Adipocyte (in vitro differentiated cells): ENCODE measurements around the gene SLC25A1.

Experiments used
- DNase-seq: peaks from one replicate; pipeline ENCODE4 v3.0.0-alpha.2; 2015; ENCODE audit warnings: low read depth
- H3K27me3 ChIP-seq: replicated peaks from 2 replicates; pipeline ENCODE4 v1.7.0; 2013; ENCODE audit warnings: mild to moderate bottlenecking, low read length, moderate library complexity; ENCODE audit not compliant: control insufficient read depth, insufficient read depth
- H3K36me3 ChIP-seq: 2 replicates; pipeline ENCODE4 v1.7.0; 2013; ENCODE audit warnings: low read length, mild to moderate bottlenecking, moderate library complexity; ENCODE audit not compliant: control insufficient read depth, insufficient read depth, severe bottlenecking
- H3K4me1 ChIP-seq: 2 replicates; pipeline ENCODE4 v1.7.0; 2013; ENCODE audit warnings: mild to moderate bottlenecking, low read length, moderate library complexity; ENCODE audit not compliant: control insufficient read depth, insufficient read depth
- H3K4me3 ChIP-seq: 2 replicates; pipeline ENCODE4 v1.7.0; 2013; ENCODE audit warnings: mild to moderate bottlenecking, low read length, moderate library complexity
- H3K9ac ChIP-seq: 2 replicates; pipeline ENCODE4 v1.7.0; 2013; ENCODE audit warnings: mild to moderate bottlenecking, low read length, moderate library complexity
- H3K9me3 ChIP-seq: 2 replicates; pipeline ENCODE4 v1.7.0; 2013; ENCODE audit warnings: mild to moderate bottlenecking, low read length, moderate library complexity; ENCODE audit not compliant: control insufficient read depth

SLC25A1 gene

GRCh38 chr22:19151329-19152191 is 27.0 kb downstream of the SLC25A1 start:
- Histone ChIP-seq H3K9ac (no peak overlapping the region), H3K4me1 (no peaks in the 10 kb centered on the region), H3K27me3 (peaks cover 57% of the 10 kb centered on the region), H3K9me3 (peaks cover 11% of the 10 kb centered on the region), H3K36me3 (no peaks in the 10 kb centered on the region), H3K4me3 (no peak overlapping the region)
- no peak for DNase-seq

GRCh38 chr22:19150482-19151328 is 27.8 kb downstream of the SLC25A1 start:
- Histone ChIP-seq H3K9ac (no peak overlapping the region), H3K4me3 (no peak overlapping the region), H3K9me3 (peaks cover 11% of the 10 kb centered on the region), H3K36me3 (no peaks in the 10 kb centered on the region), H3K4me1 (no peaks in the 10 kb centered on the region), H3K27me3 (peaks cover 57% of the 10 kb centered on the region)
- no peak for DNase-seq

GRCh38 chr22:19149991-19150390 is 28.5 kb downstream of the SLC25A1 start, which contains the start of gene GSC2:
TSS of gene GSC2 (minus strand) at chr22:19150292. CDS start at chr22:19150283, 9 bp downstream.
- DNase-seq, result no peak
- Histone ChIP-seq H3K36me3 (no peaks in the 10 kb centered on the region), H3K4me3 (no peak within 1 kb of the TSS), H3K9ac (no peak within 1 kb of the TSS), H3K9me3 (peaks cover 11% of the 10 kb centered on the region), H3K27me3 (peaks cover 55% of the 10 kb centered on the region), H3K4me1 (no peaks in the 10 kb centered on the region)

GRCh38 chr22:19149047-19149883 is 29.3 kb downstream of the SLC25A1 start:
- Histone ChIP-seq H3K9ac (no peak overlapping the region), H3K4me1 (no peaks in the 10 kb centered on the region), H3K36me3 (no peaks in the 10 kb centered on the region), H3K4me3 (no peak overlapping the region), H3K9me3 (peaks cover 11% of the 10 kb centered on the region), H3K27me3 (peaks cover 52% of the 10 kb centered on the region)
- no peak for DNase-seq

GRCh38 chr22:19148417-19149046 is 30.0 kb downstream of the SLC25A1 start:
- DNase-seq, result no peak
- peaks cover 50% of the 10 kb centered on the region for H3K27me3 ChIP-seq
- peaks cover 7% of the 10 kb centered on the region for H3K9me3 ChIP-seq
- H3K36me3 ChIP-seq, result no peaks in the 10 kb centered on the region
- H3K4me3 ChIP-seq, result no peak overlapping the region
- H3K9ac ChIP-seq, result no peak overlapping the region
- peaks cover 4% of the 10 kb centered on the region for H3K4me1 ChIP-seq

GRCh38 chr22:19147195-19147780 is 31.2 kb downstream of the SLC25A1 start:
- Histone ChIP-seq H3K27me3 (peaks cover 44% of the 10 kb centered on the region), H3K4me3 (no peak overlapping the region)
- no peak for DNase-seq

GRCh38 chr22:19146215-19146968 is 32.1 kb downstream of the SLC25A1 start:
- H3K9me3 ChIP-seq, result peaks cover 2% of the 10 kb centered on the region
- DNase-seq, result no peak
- no peak overlapping the region for H3K4me3 ChIP-seq
- H3K36me3 ChIP-seq, result peaks cover 10% of the 10 kb centered on the region
- no peak overlapping the region for H3K9ac ChIP-seq
- H3K4me1 ChIP-seq, result peaks cover 8% of the 10 kb centered on the region
- peaks cover 35% of the 10 kb centered on the region for H3K27me3 ChIP-seq

More at GRCh38 chr22:19147195-19147780, 31.2 kb downstream of the SLC25A1 start:
- Histone ChIP-seq H3K9me3 (peaks cover 7% of the 10 kb centered on the region), H3K9ac (no peak overlapping the region), H3K36me3 (peaks cover 4% of the 10 kb centered on the region), H3K4me1 (peaks cover 8% of the 10 kb centered on the region)

GRCh38 chr22:19143967-19144400 is 34.6 kb downstream of the SLC25A1 start:
- H3K27me3 ChIP-seq, result peaks cover 23% of the 10 kb centered on the region
- no peaks in the 10 kb centered on the region for H3K9me3 ChIP-seq
- H3K36me3 ChIP-seq, result peaks cover 34% of the 10 kb centered on the region
- peak overlapping the region; percentile 96 for H3K4me3 ChIP-seq
- H3K9ac ChIP-seq, result peak overlapping the region; percentile 94
- DNase-seq, result peak; percentile 52
- peaks cover 8% of the 10 kb centered on the region for H3K4me1 ChIP-seq

- H3K9me3 ChIP-seq, result no peaks in the 10 kb centered on the region
- DNase-seq, result no peak
- H3K27me3 ChIP-seq, result peaks cover 16% of the 10 kb centered on the region
- peak overlapping the region; percentile 96 for H3K4me3 ChIP-seq
- H3K4me1 ChIP-seq, result peaks cover 8% of the 10 kb centered on the region
- no peak overlapping the region for H3K9ac ChIP-seq
- peaks cover 41% of the 10 kb centered on the region for H3K36me3 ChIP-seq
Measured at GRCh38 chr22:19143212-19143611, 35.3 kb downstream of the SLC25A1 start.
